Nephron progenitor cell (in vitro differentiated cells): ENCODE data around the gene TSPO.

ENCODE experiments used
- DNase-seq: peaks from one replicate; pipeline ENCODE4 v3.0.0; 2021
- H3K27ac Mint-ChIP-seq: 2 replicates; pipeline ENCODE4 v1.8.0; 2021; ENCODE audit warnings: mild to moderate bottlenecking, moderate library complexity, mixed read lengths
- H3K27me3 Mint-ChIP-seq: 2 replicates; pipeline ENCODE4 v1.8.0; 2021; ENCODE audit warnings: mild to moderate bottlenecking, low read depth, mixed read lengths; ENCODE audit not compliant: poor library complexity
- H3K36me3 Mint-ChIP-seq: 2 replicates; pipeline ENCODE4 v1.8.0; 2021; ENCODE audit warnings: low read depth, mixed read lengths
- H3K4me1 Mint-ChIP-seq: 2 replicates; pipeline ENCODE4 v1.8.0; 2021; ENCODE audit warnings: mixed read lengths
- H3K4me3 Mint-ChIP-seq: 2 replicates; pipeline ENCODE4 v1.8.0; 2021; ENCODE audit warnings: mild to moderate bottlenecking, moderate library complexity, mixed read lengths
- H3K9me3 Mint-ChIP-seq: 2 replicates; pipeline ENCODE4 v1.8.0; 2021; ENCODE audit warnings: mild to moderate bottlenecking, moderate library complexity, mixed read lengths
- TF ChIP-seq, protein P1 (sequence below): fragments of 200-600 bp; sonication (generic); IDR thresholded peaks from 2 replicates; pipeline ENCODE4 v1.5.0; 2021; ENCODE audit warnings: antibody characterized with exemption

The TSPO gene

DNA sequence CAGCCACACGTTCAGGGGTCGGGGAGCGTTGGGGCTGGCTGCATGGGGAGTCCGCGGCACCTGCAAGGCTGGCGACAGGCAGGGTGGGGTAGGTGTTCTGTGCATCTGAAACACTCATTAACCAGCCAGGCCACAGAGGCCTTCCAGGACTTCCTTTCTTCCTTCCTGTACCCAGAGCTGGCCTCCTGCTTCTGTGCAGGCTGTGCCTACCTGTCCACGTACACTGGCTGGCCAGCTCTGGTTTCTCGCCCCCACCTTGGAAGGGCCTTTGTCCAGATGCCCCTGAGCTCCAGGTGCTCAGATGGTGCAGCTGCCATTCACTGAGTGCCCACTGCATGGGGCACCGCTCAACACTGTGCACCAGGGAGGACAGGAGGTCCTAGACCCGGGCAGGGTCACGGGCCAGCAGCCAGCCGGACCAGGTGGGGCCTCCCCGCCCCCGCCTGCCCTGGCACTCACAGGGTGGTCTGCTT is 19.7 kb downstream of the TSPO start:
- H3K27me3 Mint-ChIP-seq: no peaks in the 10 kb centered on the region
- no peak overlapping the region for H3K4me3 Mint-ChIP-seq
- H3K9me3 Mint-ChIP-seq: no peaks in the 10 kb centered on the region
- H3K27ac Mint-ChIP-seq: no peak overlapping the region
- H3K36me3 Mint-ChIP-seq: peaks cover 27% of the 10 kb centered on the region
- TF ChIP-seq, protein P1, sequence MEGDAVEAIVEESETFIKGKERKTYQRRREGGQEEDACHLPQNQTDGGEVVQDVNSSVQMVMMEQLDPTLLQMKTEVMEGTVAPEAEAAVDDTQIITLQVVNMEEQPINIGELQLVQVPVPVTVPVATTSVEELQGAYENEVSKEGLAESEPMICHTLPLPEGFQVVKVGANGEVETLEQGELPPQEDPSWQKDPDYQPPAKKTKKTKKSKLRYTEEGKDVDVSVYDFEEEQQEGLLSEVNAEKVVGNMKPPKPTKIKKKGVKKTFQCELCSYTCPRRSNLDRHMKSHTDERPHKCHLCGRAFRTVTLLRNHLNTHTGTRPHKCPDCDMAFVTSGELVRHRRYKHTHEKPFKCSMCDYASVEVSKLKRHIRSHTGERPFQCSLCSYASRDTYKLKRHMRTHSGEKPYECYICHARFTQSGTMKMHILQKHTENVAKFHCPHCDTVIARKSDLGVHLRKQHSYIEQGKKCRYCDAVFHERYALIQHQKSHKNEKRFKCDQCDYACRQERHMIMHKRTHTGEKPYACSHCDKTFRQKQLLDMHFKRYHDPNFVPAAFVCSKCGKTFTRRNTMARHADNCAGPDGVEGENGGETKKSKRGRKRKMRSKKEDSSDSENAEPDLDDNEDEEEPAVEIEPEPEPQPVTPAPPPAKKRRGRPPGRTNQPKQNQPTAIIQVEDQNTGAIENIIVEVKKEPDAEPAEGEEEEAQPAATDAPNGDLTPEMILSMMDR: no peak
- no peaks in the 10 kb centered on the region for H3K4me1 Mint-ChIP-seq
- DNase-seq: no peak

DNA sequence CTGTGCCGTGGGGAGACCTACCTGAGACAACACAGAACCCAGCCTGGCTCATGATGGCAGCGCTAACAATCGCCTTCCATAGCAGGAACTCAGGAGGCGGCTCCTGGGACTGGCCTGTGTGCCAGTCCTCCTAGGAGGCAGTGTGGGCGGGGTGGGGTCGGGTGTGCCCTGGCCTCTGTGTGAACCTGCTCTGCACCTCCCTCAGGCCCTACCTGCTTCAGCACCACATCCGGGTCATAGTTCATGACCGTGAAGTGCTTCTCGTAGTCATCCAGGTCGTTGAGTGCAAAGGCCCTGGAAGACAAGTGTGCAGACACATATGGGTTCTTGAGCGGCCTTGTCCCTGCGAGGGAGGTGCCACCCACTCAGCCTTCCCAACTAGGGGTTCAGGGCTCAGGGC is 20.2 kb downstream of the TSPO start:
- no peaks in the 10 kb centered on the region for H3K4me1 Mint-ChIP-seq
- no peak overlapping the region for H3K27ac Mint-ChIP-seq
- no peaks in the 10 kb centered on the region for H3K9me3 Mint-ChIP-seq
- TF ChIP-seq, protein P1: no peak
- no peaks in the 10 kb centered on the region for H3K27me3 Mint-ChIP-seq
- no peak for DNase-seq
- no peak overlapping the region for H3K4me3 Mint-ChIP-seq
- H3K36me3 Mint-ChIP-seq: peaks cover 27% of the 10 kb centered on the region

DNA sequence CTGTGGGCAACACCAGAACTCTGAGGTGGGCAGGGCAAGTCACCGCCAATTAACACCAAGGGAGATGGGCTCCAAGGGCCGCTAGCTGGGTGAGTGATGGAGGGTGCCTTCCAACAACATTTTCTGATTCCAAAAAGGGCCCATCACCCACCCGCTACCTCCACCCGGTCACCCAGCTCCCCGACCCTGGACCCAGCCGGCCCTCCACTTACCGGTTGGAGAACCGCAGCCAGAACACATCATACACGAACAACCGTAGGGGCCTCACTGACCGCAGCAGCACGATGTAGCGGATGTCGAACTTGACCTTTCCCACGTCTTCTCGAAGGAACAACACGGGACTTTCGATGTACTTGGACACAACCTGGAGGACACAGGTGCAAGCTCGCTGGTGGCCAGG is 20.8 kb downstream of the TSPO start:
- Mint-ChIP-seq H3K27me3 (no peaks in the 10 kb centered on the region), H3K27ac (no peak overlapping the region), H3K4me1 (no peaks in the 10 kb centered on the region), H3K9me3 (no peaks in the 10 kb centered on the region), H3K4me3 (no peak overlapping the region), H3K36me3 (peaks cover 29% of the 10 kb centered on the region)
- no peak for DNase-seq
- TF ChIP-seq, protein P1: no peak

DNA sequence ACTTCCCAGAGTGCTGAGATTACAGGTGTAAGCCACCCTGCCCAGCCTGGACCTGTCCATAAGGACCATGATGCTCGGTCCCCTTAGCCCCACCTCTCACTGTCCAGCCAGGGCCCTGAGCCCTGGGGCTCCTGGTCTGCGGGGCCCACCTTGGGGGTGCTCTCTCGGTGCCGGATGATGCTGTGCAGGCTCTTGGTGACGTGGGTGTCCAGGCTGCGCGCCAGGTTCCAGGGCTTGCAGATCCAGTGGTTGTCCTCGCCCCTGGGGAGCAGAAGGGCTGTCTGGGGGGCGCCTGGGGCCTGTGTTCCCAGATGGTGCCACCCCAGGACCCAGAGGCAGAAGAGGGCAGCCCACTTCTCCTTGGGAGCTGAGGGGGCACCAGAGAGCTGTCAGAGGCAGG is 22.2 kb downstream of the TSPO start:
- Mint-ChIP-seq H3K4me3 (no peak overlapping the region), H3K27me3 (no peaks in the 10 kb centered on the region), H3K27ac (no peak overlapping the region), H3K36me3 (peaks cover 36% of the 10 kb centered on the region), H3K9me3 (no peaks in the 10 kb centered on the region), H3K4me1 (no peaks in the 10 kb centered on the region)
- TF ChIP-seq, protein P1: no peak
- DNase-seq: no peak

DNA sequence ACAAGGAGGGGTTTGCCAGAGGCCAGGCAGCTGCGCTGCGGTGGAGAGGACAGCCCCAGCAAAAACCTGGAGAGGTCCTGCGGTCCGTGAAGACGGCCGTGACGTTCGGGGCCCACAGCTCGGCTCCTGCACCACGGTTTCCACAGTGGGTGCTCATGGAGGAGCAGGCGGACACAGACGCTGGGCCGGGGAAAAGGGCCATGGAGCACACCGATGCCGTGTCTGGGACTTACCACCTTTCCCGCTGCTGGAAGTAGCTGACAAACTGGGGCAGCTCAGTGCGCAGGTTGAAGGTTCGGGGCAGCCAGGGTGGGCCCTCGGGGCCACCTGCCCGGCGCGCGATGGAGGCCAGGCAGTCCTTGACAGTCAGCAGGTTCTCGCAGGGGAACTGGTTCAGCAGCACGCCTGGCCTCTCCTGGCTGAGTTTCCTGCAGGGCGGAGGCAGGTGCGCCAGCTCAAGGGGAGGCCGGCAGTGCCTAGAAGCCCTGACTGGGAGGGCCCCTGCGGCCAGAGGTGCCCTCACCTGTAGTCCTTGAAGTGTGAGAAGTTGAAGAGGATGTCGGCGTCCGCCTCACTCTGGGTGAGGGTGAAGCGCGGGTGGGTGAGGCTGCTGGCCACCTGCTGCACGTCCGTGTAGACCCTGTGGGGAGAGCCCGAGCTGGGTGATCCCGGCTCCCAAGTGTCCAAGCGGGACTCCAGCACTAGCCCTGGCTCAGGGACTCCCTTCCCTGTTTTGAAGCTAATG is 22.8 kb downstream of the TSPO start:
- TF ChIP-seq, protein P1: no peak
- Mint-ChIP-seq H3K9me3 (no peaks in the 10 kb centered on the region), H3K4me1 (no peaks in the 10 kb centered on the region), H3K36me3 (peaks cover 42% of the 10 kb centered on the region), H3K4me3 (no peak overlapping the region), H3K27me3 (no peaks in the 10 kb centered on the region), H3K27ac (no peak overlapping the region)
- no peak for DNase-seq

DNA sequence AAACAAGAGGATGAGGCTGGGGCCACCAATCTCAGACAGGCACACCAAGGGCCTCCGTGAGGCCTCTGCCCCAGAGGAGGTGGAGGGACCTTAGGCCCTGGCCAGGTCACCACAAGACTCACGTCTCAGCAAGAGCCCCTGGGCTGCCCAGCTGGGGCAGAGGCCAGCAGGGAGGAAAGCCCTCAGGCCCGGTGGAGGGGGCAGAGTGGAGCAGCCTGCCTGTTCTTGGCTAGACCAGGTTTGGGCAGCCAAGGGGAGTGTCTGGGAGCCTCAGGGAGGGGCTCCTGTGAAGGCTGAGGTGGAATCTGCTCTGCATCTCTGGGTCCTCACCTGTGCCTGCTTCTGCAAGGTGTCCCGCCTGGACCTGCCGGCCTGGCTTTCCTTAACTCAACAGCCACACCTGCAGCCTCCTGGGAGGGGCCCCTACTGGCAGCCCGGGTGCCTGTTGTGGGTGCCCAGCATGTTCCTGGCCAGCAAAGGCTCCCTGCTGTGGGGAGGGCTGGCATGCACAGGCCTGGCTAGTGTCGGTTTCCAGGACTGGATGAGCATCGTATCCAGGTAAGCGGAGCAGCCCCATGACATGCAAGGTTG is 23.7 kb downstream of the TSPO start:
- Mint-ChIP-seq H3K27me3 (no peaks in the 10 kb centered on the region), H3K9me3 (no peaks in the 10 kb centered on the region), H3K4me1 (no peaks in the 10 kb centered on the region), H3K4me3 (no peak overlapping the region), H3K27ac (no peak overlapping the region), H3K36me3 (peaks cover 51% of the 10 kb centered on the region)
- TF ChIP-seq, protein P1: no peak
- DNase-seq: no peak
